Adrenal gland (tissue), 5 donors: ENCODE measurements around the gene SLC44A4.

Experiments
- POLR2A ChIP-seq, 2 donors: fragments of 450-650 bp; IDR thresholded peaks; one replicate each; pipeline ENCODE4 v1.6.1; 2017; ENCODE audit warnings: antibody characterized with exemption in 2 of 2, mild to moderate bottlenecking in 2 of 2, moderate library complexity in 1 of 2
- TF ChIP-seq, protein P1 (sequence below), 6 experiments: fragments of 450-650 bp in 4 of 6; fragments of 200-600 bp in 2 of 6; sonication (generic) in 1 of 6; IDR thresholded peaks; 1 replicate in 5 of 6; 2 replicates in 1 of 6; pipeline versions ENCODE4 v1.5.1 to v1.8.0; 2016 to 2021; ENCODE audit warnings: antibody characterized with exemption in 6 of 6, mild to moderate bottlenecking in 2 of 6, moderate library complexity in 1 of 6
- donor health status: DM: no; HTN: no; CAD: no.

DNA sequence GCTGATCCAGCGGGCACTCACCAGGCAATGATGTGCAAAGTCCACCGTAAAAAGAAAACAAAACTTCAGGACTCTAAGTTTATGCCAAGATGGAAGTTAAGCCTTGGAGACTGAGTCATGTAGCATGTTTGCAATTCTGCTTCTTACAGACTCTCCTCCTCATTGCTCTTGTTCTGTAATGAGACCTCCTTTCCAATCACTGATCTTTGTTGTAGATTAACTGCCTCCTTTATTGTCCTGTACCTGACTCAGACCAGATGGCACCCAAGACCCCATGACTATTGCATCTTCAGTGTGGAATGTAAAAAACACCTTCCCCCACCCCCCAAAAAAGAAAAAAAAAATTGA lies 27.3 kb downstream of the SLC44A4 start:
- TF ChIP-seq POLR2A (IDR thresholded peaks at IDR 0.05): no peak
- TF ChIP-seq, protein P1, sequence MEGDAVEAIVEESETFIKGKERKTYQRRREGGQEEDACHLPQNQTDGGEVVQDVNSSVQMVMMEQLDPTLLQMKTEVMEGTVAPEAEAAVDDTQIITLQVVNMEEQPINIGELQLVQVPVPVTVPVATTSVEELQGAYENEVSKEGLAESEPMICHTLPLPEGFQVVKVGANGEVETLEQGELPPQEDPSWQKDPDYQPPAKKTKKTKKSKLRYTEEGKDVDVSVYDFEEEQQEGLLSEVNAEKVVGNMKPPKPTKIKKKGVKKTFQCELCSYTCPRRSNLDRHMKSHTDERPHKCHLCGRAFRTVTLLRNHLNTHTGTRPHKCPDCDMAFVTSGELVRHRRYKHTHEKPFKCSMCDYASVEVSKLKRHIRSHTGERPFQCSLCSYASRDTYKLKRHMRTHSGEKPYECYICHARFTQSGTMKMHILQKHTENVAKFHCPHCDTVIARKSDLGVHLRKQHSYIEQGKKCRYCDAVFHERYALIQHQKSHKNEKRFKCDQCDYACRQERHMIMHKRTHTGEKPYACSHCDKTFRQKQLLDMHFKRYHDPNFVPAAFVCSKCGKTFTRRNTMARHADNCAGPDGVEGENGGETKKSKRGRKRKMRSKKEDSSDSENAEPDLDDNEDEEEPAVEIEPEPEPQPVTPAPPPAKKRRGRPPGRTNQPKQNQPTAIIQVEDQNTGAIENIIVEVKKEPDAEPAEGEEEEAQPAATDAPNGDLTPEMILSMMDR (IDR thresholded peaks at IDR 0.05): no peak
